Endometrial microvascular endothelial cells (primary cell): ENCODE results near the gene KCNJ8. TPM values are rescaled to one million over a fixed set of nuclear protein-coding genes. Genes with fewer than 3 reads are reported as not detected.
"Not testable (repeated sequence)": the region's sequence is repeated elsewhere in the genome, so short reads cannot be mapped to it uniquely, and the experiment has no call there.

ENCODE experiments used
- in situ Hi-C: cut with HindIII; loops from 2 replicates; pipeline ENCODE4 v1.10.0; 2017; ENCODE audit warnings: low sequenced_read_pairs, low pct_unique_long_range_greater_than_20kb; ENCODE audit errors: inconsistent ontology term
- total RNA-seq: library from RNA; depleted of rRNA; stranded (reverse); fragments of >200 nt; gene quantifications from one replicate; pipeline ENCODE4 v1.2.3, GENCODE V29; 2015; ENCODE audit errors: inconsistent ontology term

The KCNJ8 gene
- total RNA-seq, 1 donor from 2014 or later, result not detected

- in situ Hi-C loops, result not testable (repeated sequence)
These were observed 15.2 kb upstream of the KCNJ8 start for GRCh38 chr12:21789687-21790086.

- in situ Hi-C loops, result no loop called here
These were observed 13.8 kb upstream of the KCNJ8 start for GRCh38 chr12:21788089-21788983.

- in situ Hi-C loops, result no loop called here
These were observed 11.6 kb upstream of the KCNJ8 start for GRCh38 chr12:21786041-21786531.

GRCh38 chr12:21782723-21783122 lies 8.2 kb upstream of the KCNJ8 start:
- in situ Hi-C loops, result not testable (repeated sequence)

- in situ Hi-C loops, result no loop called here
These were observed 6.3 kb upstream of the KCNJ8 start for GRCh38 chr12:21780786-21781185.

- in situ Hi-C loops, result no loop called here
These were observed 1.7 kb upstream of the KCNJ8 start for GRCh38 chr12:21776175-21776574.

- in situ Hi-C loops, result no loop called here
These were observed 771 bp upstream of the KCNJ8 start for GRCh38 chr12:21775133-21775820.

GRCh38 chr12:21773806-21774205 lies 700 bp downstream of the KCNJ8 start:
- in situ Hi-C loops, result no loop called here

- in situ Hi-C loops, result no loop called here
These were observed 1.2 kb downstream of the KCNJ8 start for GRCh38 chr12:21773263-21773741.

GRCh38 chr12:21771311-21771710 lies 3.2 kb downstream of the KCNJ8 start:
- in situ Hi-C loops, result no loop called here

GRCh38 chr12:21769307-21769706 lies 5.2 kb downstream of the KCNJ8 start:
- in situ Hi-C loops, result no loop called here

- in situ Hi-C loops, result no loop called here
These were observed 8.1 kb downstream of the KCNJ8 start for GRCh38 chr12:21766403-21766802.

- in situ Hi-C loops, result no loop called here
These were observed 9.6 kb downstream of the KCNJ8 start for GRCh38 chr12:21764950-21765349.

GRCh38 chr12:21764065-21764464 lies 10.4 kb downstream of the KCNJ8 start:
- in situ Hi-C loops, result no loop called here

GRCh38 chr12:21763531-21763930 lies 11.0 kb downstream of the KCNJ8 start:
- in situ Hi-C loops, result no loop called here

GRCh38 chr12:21759737-21760136 lies 14.8 kb downstream of the KCNJ8 start:
- in situ Hi-C loops, result no loop called here

GRCh38 chr12:21757735-21758134 lies 16.8 kb downstream of the KCNJ8 start:
- in situ Hi-C loops, result no loop called here

- in situ Hi-C loops, result no loop called here
These were observed 17.8 kb downstream of the KCNJ8 start for GRCh38 chr12:21756699-21757098.

- in situ Hi-C loops, result no loop called here
These were observed 23.0 kb downstream of the KCNJ8 start for GRCh38 chr12:21751517-21751916.

GRCh38 chr12:21745258-21745657 lies 29.2 kb downstream of the KCNJ8 start:
- in situ Hi-C loops, result no loop called here
